Measurements from ENCODE around the gene SPN.
"Not testable (repeated sequence)": the region's sequence is repeated elsewhere in the genome, so short reads cannot be mapped to it uniquely, and the experiment has no call there.

Gene SPN, protein sequence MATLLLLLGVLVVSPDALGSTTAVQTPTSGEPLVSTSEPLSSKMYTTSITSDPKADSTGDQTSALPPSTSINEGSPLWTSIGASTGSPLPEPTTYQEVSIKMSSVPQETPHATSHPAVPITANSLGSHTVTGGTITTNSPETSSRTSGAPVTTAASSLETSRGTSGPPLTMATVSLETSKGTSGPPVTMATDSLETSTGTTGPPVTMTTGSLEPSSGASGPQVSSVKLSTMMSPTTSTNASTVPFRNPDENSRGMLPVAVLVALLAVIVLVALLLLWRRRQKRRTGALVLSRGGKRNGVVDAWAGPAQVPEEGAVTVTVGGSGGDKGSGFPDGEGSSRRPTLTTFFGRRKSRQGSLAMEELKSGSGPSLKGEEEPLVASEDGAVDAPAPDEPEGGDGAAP

DNA sequence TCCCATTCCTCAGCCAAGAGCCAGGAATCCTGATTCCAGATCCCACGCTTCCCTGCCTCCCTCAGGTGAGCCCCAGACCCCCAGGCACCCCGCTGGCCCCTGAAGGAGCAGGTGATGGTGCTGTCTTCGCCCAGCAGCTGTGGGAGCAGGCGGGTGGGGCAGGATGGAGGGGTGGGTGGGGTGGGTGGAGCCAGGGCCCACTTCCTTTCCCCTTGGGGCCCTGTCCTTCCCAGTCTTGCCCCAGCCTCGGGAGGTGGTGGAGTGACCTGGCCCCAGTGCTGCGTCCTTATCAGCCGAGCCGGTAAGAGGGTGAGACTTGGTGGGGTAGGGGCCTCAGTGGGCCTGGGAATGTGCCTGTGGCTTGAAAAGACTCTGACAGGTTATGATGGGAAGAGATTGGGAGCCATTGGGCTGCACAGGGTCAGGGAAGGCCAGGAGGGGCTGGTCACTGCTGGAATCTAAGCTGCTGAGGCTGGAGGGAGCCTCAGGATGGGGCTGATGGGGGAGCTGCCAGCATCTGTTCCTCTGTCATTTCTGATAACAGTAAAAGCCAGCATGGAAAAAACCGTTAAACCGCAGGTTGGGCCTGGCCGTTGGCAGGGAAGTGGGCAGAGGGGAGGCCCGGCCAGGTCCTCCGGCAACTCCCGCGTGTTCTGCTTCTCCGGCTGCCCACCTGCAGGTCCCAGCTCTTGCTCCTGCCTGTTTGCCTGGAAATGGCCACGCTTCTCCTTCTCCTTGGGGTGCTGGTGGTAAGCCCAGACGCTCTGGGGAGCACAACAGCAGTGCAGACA is at the start of gene SPN:
Gene SPN, plus strand, starts transcription at position 232 of the 791 bp plus-strand sequence. Its CDS starts 482 bp downstream, at position 714.
- TF ChIP-seq, protein P1, sequence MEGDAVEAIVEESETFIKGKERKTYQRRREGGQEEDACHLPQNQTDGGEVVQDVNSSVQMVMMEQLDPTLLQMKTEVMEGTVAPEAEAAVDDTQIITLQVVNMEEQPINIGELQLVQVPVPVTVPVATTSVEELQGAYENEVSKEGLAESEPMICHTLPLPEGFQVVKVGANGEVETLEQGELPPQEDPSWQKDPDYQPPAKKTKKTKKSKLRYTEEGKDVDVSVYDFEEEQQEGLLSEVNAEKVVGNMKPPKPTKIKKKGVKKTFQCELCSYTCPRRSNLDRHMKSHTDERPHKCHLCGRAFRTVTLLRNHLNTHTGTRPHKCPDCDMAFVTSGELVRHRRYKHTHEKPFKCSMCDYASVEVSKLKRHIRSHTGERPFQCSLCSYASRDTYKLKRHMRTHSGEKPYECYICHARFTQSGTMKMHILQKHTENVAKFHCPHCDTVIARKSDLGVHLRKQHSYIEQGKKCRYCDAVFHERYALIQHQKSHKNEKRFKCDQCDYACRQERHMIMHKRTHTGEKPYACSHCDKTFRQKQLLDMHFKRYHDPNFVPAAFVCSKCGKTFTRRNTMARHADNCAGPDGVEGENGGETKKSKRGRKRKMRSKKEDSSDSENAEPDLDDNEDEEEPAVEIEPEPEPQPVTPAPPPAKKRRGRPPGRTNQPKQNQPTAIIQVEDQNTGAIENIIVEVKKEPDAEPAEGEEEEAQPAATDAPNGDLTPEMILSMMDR (IDR thresholded peaks at IDR 0.05; ENCODE audit: borderline replicate concordance, control extremely low read depth, extremely low read depth, insufficient read depth, missing control alignments): no peak
- DNase-seq (ENCODE audit: low spot score): peak; percentile 89
- in situ Hi-C loops (cut with MboI; ENCODE audit: low sequenced_read_pairs, unreplicated experiment): no loop called here

DNA sequence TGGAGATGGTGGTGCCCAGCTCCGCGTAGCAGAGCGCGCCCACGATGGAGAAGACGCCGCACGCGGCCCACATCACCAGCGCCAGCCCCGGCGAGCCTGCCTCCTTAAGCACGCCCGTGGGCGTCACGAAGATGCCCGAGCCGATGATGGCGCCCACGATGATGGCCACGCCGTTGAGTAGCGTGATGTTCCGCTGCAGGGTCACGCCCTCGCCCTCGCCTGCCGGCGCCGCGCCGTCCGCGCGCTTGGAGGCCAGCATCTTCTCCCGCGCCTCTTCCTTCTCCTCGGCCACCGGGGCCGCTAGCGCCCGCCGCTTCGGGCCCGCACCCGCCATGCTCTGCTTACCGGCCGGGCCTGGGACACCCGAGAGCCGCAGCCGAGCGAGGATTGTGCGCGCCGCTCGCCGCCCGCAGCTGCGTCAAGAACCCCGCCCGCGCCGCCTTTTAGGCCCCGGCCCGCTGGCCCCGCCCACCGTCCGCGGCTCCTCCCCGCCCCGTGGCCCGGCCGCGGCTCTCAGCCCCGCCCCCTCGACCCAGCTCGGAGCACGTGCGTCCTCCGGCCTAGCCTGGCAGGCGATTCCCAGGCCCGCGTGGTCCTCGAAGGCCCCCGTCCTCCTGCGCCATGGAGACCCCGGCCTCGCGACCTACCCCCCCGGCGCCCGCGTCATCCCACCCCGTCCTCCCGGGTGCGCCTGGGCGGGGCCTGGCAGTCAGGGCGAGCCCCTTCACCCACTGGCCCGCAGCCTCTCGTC is 49.6 kb upstream of the SPN start:
- in situ Hi-C loops (cut with MboI; ENCODE audit: low sequenced_read_pairs, unreplicated experiment): not testable (repeated sequence)
- peak; percentile 87 for DNase-seq (ENCODE audit: low spot score)

DNA sequence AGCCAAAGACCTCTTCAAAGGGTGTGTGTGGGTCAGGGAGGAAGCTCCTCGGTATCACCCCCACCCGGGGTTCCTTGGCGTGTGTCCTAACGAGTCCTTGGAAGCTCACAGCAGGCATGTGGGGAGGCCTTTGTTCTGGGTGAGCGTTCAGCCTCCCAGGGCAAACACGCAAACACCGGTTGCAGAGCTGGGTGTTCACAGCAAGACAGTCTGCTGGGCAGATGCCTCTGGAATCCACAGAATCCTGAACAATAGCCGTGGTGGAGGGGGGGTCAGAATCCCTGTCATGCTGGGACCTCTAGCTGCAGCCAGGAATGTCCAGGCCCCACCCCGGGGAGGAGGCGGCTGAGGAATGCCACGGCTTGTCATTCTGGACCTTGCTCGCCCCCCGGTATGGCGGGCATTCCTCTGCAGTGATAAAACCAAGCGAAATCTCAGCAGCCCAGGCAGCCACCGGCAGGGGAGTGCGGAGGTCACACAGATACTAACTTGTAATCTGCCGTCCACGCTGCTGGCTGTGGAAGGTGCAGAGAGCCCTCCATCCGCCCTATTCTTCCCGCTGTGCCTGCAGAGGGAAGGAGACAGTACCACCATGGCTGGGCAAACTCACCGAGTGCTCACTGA is 48.2 kb upstream of the SPN start:
- DNase-seq (ENCODE audit: low spot score); in situ Hi-C loops (cut with MboI; ENCODE audit: low sequenced_read_pairs, unreplicated experiment): not testable (repeated sequence)

DNA sequence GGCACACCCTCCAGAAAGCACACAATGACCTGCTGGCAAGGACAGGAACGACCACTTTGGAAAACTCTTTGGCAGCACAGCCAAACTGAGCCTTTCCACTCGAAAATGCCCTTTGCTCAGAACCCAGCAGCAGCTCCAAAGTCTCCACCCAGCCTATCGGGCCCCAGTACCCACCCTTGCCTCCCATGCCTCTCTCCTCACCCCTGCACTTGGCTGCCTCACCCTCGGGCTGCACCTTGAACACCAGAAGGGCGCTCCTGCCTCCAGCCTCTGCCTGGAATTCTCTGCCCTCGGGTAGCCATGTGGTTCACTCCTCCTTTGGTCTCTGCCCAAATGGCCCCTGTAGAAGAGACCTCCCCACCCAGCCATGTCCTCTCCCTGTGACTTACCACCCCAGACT is 46.9 kb upstream of the SPN start:
- in situ Hi-C loops (cut with MboI; ENCODE audit: low sequenced_read_pairs, unreplicated experiment): not testable (repeated sequence)

DNA sequence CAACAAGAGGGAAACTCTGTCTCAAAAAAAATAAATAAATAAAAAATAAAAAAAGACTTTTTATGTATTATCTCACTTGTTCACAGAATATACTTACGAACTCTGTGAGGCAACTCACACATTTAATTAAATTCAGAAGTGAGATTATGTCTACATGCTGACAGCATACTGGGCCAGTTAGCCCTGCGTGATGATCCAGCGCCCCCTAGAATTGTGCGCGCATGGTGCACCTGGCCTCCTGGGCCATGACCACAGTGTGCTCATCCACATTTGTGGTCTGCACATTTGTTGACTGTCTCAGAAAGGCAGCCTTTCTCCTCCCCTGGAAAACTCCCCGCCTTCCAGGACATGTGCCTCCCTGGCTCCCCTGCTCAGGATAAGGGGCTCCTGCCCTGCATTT is 42.5 kb upstream of the SPN start:
- DNase-seq (ENCODE audit: low spot score); in situ Hi-C loops (cut with MboI; ENCODE audit: low sequenced_read_pairs, unreplicated experiment): not testable (repeated sequence)
- TF ChIP-seq, protein P1 (IDR thresholded peaks at IDR 0.05; ENCODE audit: borderline replicate concordance, control extremely low read depth, extremely low read depth, insufficient read depth, missing control alignments): peak; percentile 17

More for the DNA sequence above, 46.9 kb upstream of the SPN start:
- not testable (repeated sequence) for DNase-seq (ENCODE audit: low spot score)

DNA sequence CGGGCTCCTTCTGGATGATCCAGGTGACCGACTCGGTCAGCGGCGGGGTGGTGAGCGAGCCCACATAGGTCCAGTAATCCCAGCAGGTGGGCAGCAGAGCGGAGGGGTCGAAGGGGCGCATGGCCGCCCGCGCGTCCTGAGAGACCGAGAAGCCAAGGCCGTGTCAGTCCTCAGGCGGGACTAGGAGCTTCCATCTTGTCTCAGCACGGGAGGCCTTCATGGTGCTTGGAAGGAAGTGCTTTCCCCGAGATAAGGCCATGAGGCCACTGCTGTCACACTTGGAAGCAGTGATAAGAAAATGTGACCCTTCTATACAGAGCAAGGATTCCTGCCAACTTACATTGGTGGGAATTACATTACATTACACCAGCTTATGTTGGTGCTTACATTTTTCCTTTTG is 40.3 kb upstream of the SPN start:
- in situ Hi-C loops (cut with MboI; ENCODE audit: low sequenced_read_pairs, unreplicated experiment): not testable (repeated sequence)

DNA sequence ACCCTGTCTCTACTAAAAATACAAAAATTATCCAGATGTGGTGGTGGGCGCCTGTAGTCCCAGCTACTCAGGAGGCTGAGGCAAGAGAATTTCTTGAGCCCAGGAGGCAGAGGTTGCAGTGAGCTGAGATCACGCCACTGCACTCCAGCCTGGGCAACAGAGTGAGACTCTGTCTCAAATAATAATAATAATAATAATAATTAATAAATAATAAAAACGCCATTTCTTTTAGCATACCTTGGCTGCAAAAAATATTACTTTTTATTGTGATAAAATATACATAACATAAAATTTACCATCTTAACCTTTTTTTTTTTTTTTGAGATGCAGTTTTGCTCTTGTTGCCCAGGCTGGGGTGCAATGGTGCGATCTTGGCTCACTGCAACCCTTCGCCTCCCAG is 39.8 kb upstream of the SPN start:
- DNase-seq (ENCODE audit: low spot score); in situ Hi-C loops (cut with MboI; ENCODE audit: low sequenced_read_pairs, unreplicated experiment): not testable (repeated sequence)

More for the DNA sequence above, 40.3 kb upstream of the SPN start:
- DNase-seq (ENCODE audit: low spot score): not testable (repeated sequence)

DNA sequence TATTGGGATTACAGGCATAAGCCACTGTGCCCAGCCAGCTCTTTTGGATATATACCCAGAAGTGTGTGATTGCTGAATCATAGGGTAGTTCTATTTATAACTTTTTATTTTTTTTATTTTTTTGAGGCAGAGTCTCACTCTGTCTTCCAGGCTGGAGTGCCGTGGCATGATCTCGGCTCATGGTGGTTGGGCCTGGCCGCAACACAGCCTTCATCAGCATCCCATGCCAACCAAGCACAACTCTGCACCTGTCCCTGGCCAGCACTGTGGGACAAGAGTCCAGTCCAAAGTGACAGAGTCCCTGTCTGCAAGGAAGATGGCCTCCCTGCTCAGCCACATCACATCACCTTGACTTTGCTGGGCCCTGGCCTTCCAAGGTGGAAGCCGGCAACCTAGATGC is 37.9 kb upstream of the SPN start:
- DNase-seq (ENCODE audit: low spot score); in situ Hi-C loops (cut with MboI; ENCODE audit: low sequenced_read_pairs, unreplicated experiment): not testable (repeated sequence)

DNA sequence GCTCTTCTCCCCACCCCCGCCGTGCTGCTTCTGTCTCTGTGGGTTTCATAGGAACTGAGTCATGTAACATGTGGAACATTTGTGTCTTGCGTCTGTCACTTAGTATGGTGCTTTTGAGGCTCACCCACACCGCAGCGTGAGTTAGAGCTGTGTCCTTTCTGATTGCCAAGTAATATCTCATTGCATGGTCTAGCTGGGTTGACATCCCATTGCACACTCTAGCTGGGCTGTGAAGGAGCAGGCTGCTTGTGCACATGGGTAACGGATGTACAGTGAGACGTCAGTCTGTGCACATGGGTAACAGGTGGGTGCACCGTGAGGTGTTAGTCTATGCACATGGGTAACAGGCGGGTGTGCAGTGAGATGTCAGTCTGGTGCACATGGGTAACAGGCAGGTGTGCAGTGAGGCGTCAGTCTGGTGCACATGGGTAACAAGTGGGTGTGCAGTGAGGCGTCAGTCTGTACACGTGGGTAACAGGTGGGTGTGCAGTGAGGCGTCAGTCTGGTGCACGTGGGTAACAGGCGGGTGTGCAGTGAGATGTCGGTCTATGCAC is 36.2 kb upstream of the SPN start:
- DNase-seq (ENCODE audit: low spot score); in situ Hi-C loops (cut with MboI; ENCODE audit: low sequenced_read_pairs, unreplicated experiment): not testable (repeated sequence)

DNA sequence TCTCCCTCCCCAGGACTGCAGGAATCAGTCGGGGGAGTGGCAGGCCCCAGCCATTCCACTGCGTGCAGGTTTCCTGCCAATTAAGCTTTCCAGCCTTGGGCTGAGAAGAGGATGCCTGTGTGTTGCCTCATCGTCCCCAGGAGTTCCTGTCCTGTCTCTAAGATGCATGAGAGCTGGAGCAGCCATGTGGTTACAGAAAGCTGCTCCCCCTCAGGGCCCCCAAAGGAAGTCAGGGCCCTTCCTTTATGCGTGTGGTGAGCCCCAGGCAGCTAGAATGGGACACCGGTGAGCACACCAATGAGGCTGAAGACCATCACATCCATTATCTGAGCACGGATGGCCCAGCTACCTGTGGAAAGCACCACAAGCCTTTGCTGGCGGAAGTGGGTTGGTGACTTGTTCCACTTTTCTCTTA is 35.4 kb upstream of the SPN start:
- not testable (repeated sequence) for DNase-seq (ENCODE audit: low spot score)

DNA sequence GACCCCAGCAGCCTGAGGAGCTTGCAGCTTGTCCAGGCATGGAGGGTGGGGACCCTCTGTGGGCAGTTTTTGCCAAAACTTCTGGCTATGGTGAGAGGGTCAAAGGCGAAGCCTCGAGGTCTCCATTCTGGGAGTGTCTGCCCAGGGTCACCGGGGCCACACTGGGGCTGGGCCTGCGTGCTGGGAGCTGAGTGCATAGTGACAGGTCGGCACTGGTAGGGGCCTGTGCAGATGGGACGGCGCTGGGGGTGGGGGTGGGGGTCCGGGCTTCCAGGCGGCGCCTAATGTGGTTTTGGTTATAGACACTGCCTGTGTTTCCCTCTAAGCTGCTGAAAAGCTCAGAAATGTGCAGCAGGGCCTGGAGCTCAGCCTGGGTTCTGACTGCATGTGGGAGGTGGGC is 34.3 kb upstream of the SPN start:
- in situ Hi-C loops (cut with MboI; ENCODE audit: low sequenced_read_pairs, unreplicated experiment): not testable (repeated sequence)

More for the DNA sequence above, 35.4 kb upstream of the SPN start:
- in situ Hi-C loops (cut with MboI; ENCODE audit: low sequenced_read_pairs, unreplicated experiment): not testable (repeated sequence)

DNA sequence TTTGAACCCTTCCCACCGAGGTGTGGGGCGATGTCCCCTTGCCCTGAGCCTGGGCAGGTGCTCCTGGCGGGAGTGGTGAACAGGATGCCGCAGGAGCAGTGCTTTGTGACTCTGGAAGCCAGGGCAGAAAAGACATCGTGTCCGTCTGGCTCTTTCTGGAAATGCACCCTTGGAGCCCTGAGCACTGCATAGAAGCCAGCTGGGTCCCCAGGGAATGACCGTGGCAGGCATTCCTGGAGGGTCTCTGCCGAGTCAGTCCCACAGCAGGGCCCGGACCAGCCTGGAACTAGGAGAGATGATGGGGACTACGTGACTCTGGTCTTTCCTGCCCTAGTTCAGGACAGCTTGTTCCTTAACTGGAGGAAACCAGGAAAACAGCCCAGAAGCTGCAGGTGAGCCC is 33.7 kb upstream of the SPN start:
- in situ Hi-C loops (cut with MboI; ENCODE audit: low sequenced_read_pairs, unreplicated experiment); DNase-seq (ENCODE audit: low spot score): not testable (repeated sequence)

More for the DNA sequence above, 34.3 kb upstream of the SPN start:
- DNase-seq (ENCODE audit: low spot score): not testable (repeated sequence)

DNA sequence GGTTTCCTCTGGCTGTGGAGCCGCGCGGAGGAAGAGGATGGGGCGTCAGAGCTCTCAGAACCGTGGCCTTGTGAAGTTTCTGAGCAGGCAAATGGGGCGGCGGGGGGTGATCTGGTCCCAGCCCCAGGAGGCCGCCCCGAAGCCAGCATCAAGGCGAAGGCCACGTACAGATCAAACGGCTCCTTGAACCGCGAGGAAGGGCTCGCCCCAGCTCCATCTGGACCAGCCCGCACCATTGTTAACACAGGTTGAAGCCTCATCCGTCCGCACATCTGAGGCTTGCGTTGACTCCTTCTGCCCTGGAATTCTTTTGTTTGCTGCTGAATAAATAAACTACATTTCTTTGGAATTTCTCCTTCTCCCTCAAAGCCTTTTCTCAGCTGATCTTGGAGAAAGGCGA is 31.4 kb upstream of the SPN start:
- in situ Hi-C loops (cut with MboI; ENCODE audit: low sequenced_read_pairs, unreplicated experiment); DNase-seq (ENCODE audit: low spot score): not testable (repeated sequence)

DNA sequence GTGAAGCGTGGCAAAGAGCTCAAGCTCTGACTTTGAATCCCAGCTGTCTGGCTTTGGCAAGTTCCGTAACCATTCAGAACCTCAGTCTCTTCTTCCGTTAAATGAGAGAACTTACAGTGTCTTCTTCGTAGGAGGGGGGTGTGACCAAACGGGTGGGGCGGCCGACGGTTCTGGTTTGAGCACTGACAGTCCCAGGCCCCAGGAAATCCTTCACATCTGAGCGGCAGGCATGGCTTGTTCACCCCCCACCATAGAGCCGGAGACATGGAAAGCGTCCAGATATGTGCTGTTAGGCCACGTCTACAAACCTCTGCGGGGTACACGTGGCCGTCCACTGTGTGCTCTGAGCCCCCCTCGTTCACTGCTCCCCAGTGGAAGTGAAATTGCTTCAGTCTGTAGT is 27.1 kb upstream of the SPN start:
- DNase-seq (ENCODE audit: low spot score); in situ Hi-C loops (cut with MboI; ENCODE audit: low sequenced_read_pairs, unreplicated experiment): not testable (repeated sequence)

DNA sequence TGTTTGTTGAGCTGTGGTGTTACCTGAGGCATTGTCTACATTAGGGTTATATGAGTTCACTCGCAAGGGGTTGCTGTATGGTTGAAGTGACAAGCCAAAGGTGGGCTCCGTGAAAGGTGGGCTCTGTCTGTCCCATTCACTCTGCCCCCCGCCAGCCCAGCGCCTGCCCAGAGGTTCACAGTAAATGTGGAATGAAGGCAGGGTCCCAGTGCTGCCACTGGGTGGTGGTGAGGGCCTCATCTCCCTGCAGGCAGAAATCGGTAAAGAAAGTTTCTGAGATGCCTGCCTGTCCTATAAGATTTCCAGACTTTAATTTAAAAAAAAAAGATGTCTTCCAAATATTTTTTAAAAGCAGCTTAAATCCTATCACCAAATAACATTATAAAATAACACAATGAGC is 26.7 kb upstream of the SPN start:
- in situ Hi-C loops (cut with MboI; ENCODE audit: low sequenced_read_pairs, unreplicated experiment); DNase-seq (ENCODE audit: low spot score): not testable (repeated sequence)

Data from GM13976 (cell line).